Neural progenitor cell (in vitro differentiated cells): ENCODE results near the gene CYP26C1.

Experiments used
- CTCF ChIP-seq: fragments of 200-600 bp; sonication (generic); IDR thresholded peaks from 2 replicates; pipeline ENCODE4 v1.5.1; 2017; ENCODE audit warnings: antibody characterized with exemption, mild to moderate bottlenecking
- EZH2phosphoT487 ChIP-seq: fragments of 200-600 bp; sonication (generic); IDR thresholded peaks from 2 replicates; pipeline ENCODE4 v1.6.1; 2017; ENCODE audit warnings: antibody characterized with exemption

DNA sequence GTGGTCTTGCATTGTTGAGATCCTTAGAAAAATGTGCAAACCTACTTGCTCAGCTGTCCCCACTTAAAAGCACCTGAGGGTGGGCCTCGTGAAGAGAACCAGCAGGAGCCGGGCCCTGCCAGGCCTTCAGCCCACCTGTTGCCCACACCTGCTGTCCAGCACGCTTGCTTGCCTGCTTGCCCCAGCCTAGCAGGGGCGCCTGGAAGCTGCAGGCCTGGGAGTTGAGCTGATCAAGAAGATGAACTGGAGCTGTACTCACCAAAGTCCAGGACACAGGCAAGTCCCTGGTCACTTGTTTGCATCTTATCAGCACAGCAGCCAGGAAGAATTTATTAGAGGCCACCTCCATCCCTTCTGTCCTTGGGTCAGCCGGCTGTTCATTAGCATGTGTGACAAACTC, 36.3 kb downstream of the CYP26C1 start:
- TF ChIP-seq CTCF (no peak), EZH2phosphoT487 (no peak)
